ENCODE results near the gene USP4.
"Not testable (repeated sequence)": the region's sequence is repeated elsewhere in the genome, so short reads cannot be mapped to it uniquely, and the experiment has no call there.

The USP4 gene

GRCh38 chr3:49351521-49352011, 11.7 kb upstream of the USP4 start:
- no peak for DNase-seq

- DNase-seq: no peak
Measured at GRCh38 chr3:49349348-49350114, 9.7 kb upstream of the USP4 start.

- not testable (repeated sequence) for DNase-seq
Measured at GRCh38 chr3:49348361-49348760, 8.5 kb upstream of the USP4 start.

- DNase-seq: no peak
Measured at GRCh38 chr3:49346797-49347251, 7.0 kb upstream of the USP4 start.

- no peak for DNase-seq
Measured at GRCh38 chr3:49343163-49343562, 3.3 kb upstream of the USP4 start.

GRCh38 chr3:49341996-49342395, 2.1 kb upstream of the USP4 start:
- no peak for DNase-seq

- DNase-seq: no peak
Measured at GRCh38 chr3:49339581-49339940, 292 bp downstream of the USP4 start.

GRCh38 chr3:49333916-49334633, 5.8 kb downstream of the USP4 start:
- no peak for DNase-seq

GRCh38 chr3:49333091-49333490, 6.8 kb downstream of the USP4 start:
- peak; percentile 51 for DNase-seq

GRCh38 chr3:49329186-49329585, 10.7 kb downstream of the USP4 start:
- no peak for DNase-seq

- DNase-seq: not testable (repeated sequence)
Measured at GRCh38 chr3:49328350-49328749, 11.5 kb downstream of the USP4 start.

GRCh38 chr3:49327485-49327884, 12.4 kb downstream of the USP4 start:
- no peak for DNase-seq

- no peak for DNase-seq
Measured at GRCh38 chr3:49324768-49325167, 15.1 kb downstream of the USP4 start.

- no peak for DNase-seq
Measured at GRCh38 chr3:49316696-49317457, 23.0 kb downstream of the USP4 start.

- DNase-seq: no peak
Measured at GRCh38 chr3:49313896-49314688, 25.8 kb downstream of the USP4 start.

- DNase-seq: no peak
Measured at GRCh38 chr3:49311283-49311682, 28.6 kb downstream of the USP4 start.

- no peak for DNase-seq
Measured at GRCh38 chr3:49310677-49311076, 29.2 kb downstream of the USP4 start.

GRCh38 chr3:49305608-49306007, 34.2 kb downstream of the USP4 start:
- no peak for DNase-seq

GRCh38 chr3:49302613-49303012, 37.2 kb downstream of the USP4 start:
- DNase-seq: no peak

GRCh38 chr3:49300595-49300994, 39.3 kb downstream of the USP4 start:
- DNase-seq: no peak

GRCh38 chr3:49298511-49298910, 41.3 kb downstream of the USP4 start:
- no peak for DNase-seq

- DNase-seq: no peak
Measured at GRCh38 chr3:49296781-49297411, 43.0 kb downstream of the USP4 start.
